ENCODE data around the gene RGS11. TPM values are rescaled to one million over a fixed set of nuclear protein-coding genes. Genes with fewer than 3 reads are reported as not detected.

Gene RGS11
- total and polyA plus RNA-seq, 2 of the 4 experiments (the other 2 are of a cell fraction), result under 0.01 to 0.48 TPM

GRCh38 chr16:252366-253337 lies 23.1 kb downstream of the RGS11 start:
- Histone ChIP-seq H2BK20ac (ENCODE audit: low read depth, low read length) (no peak overlapping the region), H4K91ac (ENCODE audit: insufficient read depth, low read depth, low read length) (no peak overlapping the region), H3K9ac (ENCODE audit: low read depth, low read length) (no peak overlapping the region), H3K4me3 (ENCODE audit: insufficient read depth, low read depth, low read length) (no peak overlapping the region), H3K18ac (ENCODE audit: low read depth, low read length) (no peak overlapping the region), H2BK120ac (ENCODE audit: low read depth, low read length) (no peak overlapping the region), H3K79me1 (ENCODE audit: low read depth in 1 of 2, low read length in 2 of 2) (no peaks in the 10 kb centered on the region), H4K8ac (ENCODE audit: low read depth in 2 of 2, low read length in 2 of 2) (no peak overlapping the region), H3K4ac (ENCODE audit: low read depth, low read length) (no peak overlapping the region), H3K4me1 (ENCODE audit: control insufficient read depth, insufficient read depth, low read length) (no peaks in the 10 kb centered on the region), H3K27ac (ENCODE audit: insufficient read depth, low read length) (no peak overlapping the region), H3K9me3 (ENCODE audit: control insufficient read depth, insufficient read depth, low read length) (no peaks in the 10 kb centered on the region), H2AK5ac (ENCODE audit: low read depth, low read length) (no peak overlapping the region), H3K14ac (replicated peaks; ENCODE audit: low read depth, low read length) (no peak overlapping the region; the same call in 1 of the 2 replicates), H2BK15ac (ENCODE audit: low read depth, low read length) (no peak overlapping the region), H3K23ac (ENCODE audit: low read depth, low read length) (no peak overlapping the region), H3K56ac (ENCODE audit: extremely low read depth, insufficient read depth, low read length) (no peak overlapping the region), H3K4me2 (ENCODE audit: low read depth, low read length) (no peak overlapping the region), H4K5ac (ENCODE audit: low read depth, low read length) (no peak overlapping the region), H2AFZ (replicated peaks; ENCODE audit: low read length, poor library complexity) (no peak overlapping the region), H3K36me3 (ENCODE audit: control insufficient read depth, insufficient read depth, low read length) (peaks cover 27% of the 10 kb centered on the region), H3K27me3 (ENCODE audit: control insufficient read depth, insufficient read depth, low read length) (no peaks in the 10 kb centered on the region), H3K9me1 (ENCODE audit: insufficient read depth, low read length) (0 out of 2 replicates have a peak, but pooled peaks cover 6% of the 10 kb centered on the region), H2AK9ac (replicated peaks; ENCODE audit: low read depth, low read length, poor library complexity) (no peak overlapping the region), H2BK5ac (ENCODE audit: low read depth, low read length, poor library complexity, severe bottlenecking) (no peak overlapping the region), H4K20me1 (ENCODE audit: insufficient read depth, low read length) (peaks cover 6% of the 10 kb centered on the region; the same call in 1 of the 2 replicates)
- BruUV-seq (replicated peaks), result no TSS peak
- intact Hi-C loops (cut with micrococcal nuclease), result no loop called here
- WGBS, 2 experiments (ENCODE audit: extremely low coverage in 2 of 2, insufficient read length in 1 of 2), result 55% methylated on average over 4 of the region's 30 CpGs; no CpG with 5 or more reads in 1 of the 2 experiments
- in situ Hi-C loops (cut with MboI; ENCODE audit: low sequenced_read_pairs), result no loop called here
- ChIA-PET CTCF (interaction anchor here (0.6 kb wide), 1 partner anchor 40 kb away, joined by 6 read pairs; no protein-coding TSS in a partner anchor), POLR2A (ENCODE audit: unreplicated experiment) (no interaction called here)
- ATAC-seq (ENCODE audit: low read depth), result no peak
- no peak for DNase-seq
- dilution Hi-C loops (cut with HindIII; ENCODE audit: low sequenced_read_pairs, unreplicated experiment), result no loop called here
- TF ChIP-seq MXI1 (IDR thresholded peaks at IDR 0.05; ENCODE audit: borderline replicate concordance, low read depth, low read length) (no peak), USF2 (IDR thresholded peaks at IDR 0.05; ENCODE audit: low read depth, low read length) (no peak), CEBPB (IDR thresholded peaks at IDR 0.05; ENCODE audit: low read depth, low read length) (no peak), MAZ (IDR thresholded peaks at IDR 0.05; ENCODE audit: borderline replicate concordance, low read depth, low read length) (no peak), RCOR1 (IDR thresholded peaks at IDR 0.05; ENCODE audit: insufficient replicate concordance, low read length) (no peak), RAD21 (IDR thresholded peaks at IDR 0.05; ENCODE audit: low read length) (no peak), POLR2A (IDR thresholded peaks at IDR 0.05; ENCODE audit: low read depth, low read length) (no peak), BHLHE40 (IDR thresholded peaks at IDR 0.05; ENCODE audit: low read depth, low read length) (no peak), MAFK (IDR thresholded peaks at IDR 0.05; ENCODE audit: low read depth, low read length) (no peak), RFX5 (IDR thresholded peaks at IDR 0.05; ENCODE audit: low read depth, low read length) (no peak), CHD1 (IDR thresholded peaks at IDR 0.05; ENCODE audit: low read depth, low read length) (no peak), SMC3 (IDR thresholded peaks at IDR 0.05; ENCODE audit: low read depth, low read length) (no peak), FOS (IDR thresholded peaks at IDR 0.05; ENCODE audit: low read depth, low read length) (no peak), NFE2L2 (IDR thresholded peaks at IDR 0.05; ENCODE audit: low read depth, low read length) (no peak), CTCF (conservative IDR thresholded peaks at IDR 0.05; ENCODE audit: low read depth, low read length) (no peak)
